Muscle layer of duodenum (tissue), 2 donors: ENCODE results near the gene CPXM1.

ENCODE experiments used
- H3K27ac ChIP-seq: one replicate; pipeline ENCODE4 v1.7.0; 2013; ENCODE audit warnings: mild to moderate bottlenecking, low read length
- H3K27me3 ChIP-seq: one replicate; pipeline ENCODE4 v1.7.0; 2013; ENCODE audit warnings: low read depth, mild to moderate bottlenecking, control low read depth, low read length
- H3K36me3 ChIP-seq, 2 donors: one replicate each; pipeline ENCODE4 v1.7.0; 2013; ENCODE audit warnings: low read length in 2 of 2, control low read depth in 1 of 2, mild to moderate bottlenecking in 1 of 2; ENCODE audit not compliant: insufficient read depth in 2 of 2, control insufficient read depth in 1 of 2
- H3K4me1 ChIP-seq, 2 donors: one replicate each; pipeline ENCODE4 v1.7.0; 2013; ENCODE audit warnings: low read length in 2 of 2, mild to moderate bottlenecking in 2 of 2, control low read depth in 1 of 2, moderate library complexity in 1 of 2; ENCODE audit not compliant: insufficient read depth in 2 of 2, control insufficient read depth in 1 of 2
- H3K4me3 ChIP-seq, 2 donors: one replicate each; pipeline ENCODE4 v1.7.0; 2013; ENCODE audit warnings: low read length in 2 of 2, low read depth in 1 of 2, mild to moderate bottlenecking in 1 of 2
- H3K9me3 ChIP-seq, 2 donors: one replicate each; pipeline ENCODE4 v1.7.0; 2013; ENCODE audit warnings: low read length in 2 of 2, control low read depth in 1 of 2, mild to moderate bottlenecking in 1 of 2; ENCODE audit not compliant: control insufficient read depth in 1 of 2
- donor health status: healthy.

Gene CPXM1

DNA sequence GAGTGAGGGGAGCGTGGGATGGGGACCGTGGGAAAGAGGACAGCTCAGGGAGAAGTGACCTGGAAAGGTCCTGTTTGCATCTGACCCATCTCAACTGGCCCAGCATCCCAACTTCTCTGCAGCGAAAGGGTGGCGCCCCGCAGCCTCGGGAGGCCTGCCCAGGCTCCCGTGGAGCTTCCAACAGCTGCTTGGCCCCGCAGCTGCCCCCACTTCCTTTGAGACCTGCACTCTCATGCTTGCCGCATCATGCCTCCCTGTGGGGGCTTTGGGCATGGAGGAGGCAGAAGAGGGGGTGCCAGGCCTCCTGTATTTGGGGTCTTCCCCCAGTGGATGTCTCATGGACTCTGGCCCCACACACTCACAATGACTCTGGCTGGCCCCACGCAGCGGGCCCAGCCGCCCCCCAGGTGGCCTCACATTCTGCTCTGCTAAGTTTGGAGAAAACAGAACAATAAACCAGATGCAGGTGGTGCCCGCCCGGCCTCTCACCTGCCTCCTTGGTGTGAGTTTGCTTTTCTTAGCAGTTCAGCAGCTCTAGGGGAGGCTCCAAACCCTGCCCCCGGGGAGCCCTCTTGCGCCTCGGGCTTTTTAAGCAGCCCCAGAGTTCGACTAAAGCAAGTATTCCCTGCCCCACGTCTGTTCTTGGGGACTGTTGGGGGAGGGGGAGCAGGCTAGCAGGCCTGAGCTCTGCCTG lies 40.7 kb downstream of the CPXM1 start:
- Histone ChIP-seq H3K27ac (no peak overlapping the region), H3K36me3 (no peaks in the 10 kb centered on the region), H3K27me3 (peaks cover 7% of the 10 kb centered on the region), H3K4me1 (no peaks in the 10 kb centered on the region), H3K4me3 (no peak overlapping the region), H3K9me3 (no peaks in the 10 kb centered on the region)

GRCh38 chr20:2759143-2759542 lies 41.3 kb downstream of the CPXM1 start:
- no peaks in the 10 kb centered on the region for H3K36me3 ChIP-seq
- peaks cover 10% of the 10 kb centered on the region for H3K27me3 ChIP-seq
- no peaks in the 10 kb centered on the region for H3K4me1 ChIP-seq
- H3K4me3 ChIP-seq, result no peak overlapping the region
- H3K9me3 ChIP-seq, result no peaks in the 10 kb centered on the region
- no peak overlapping the region for H3K27ac ChIP-seq

DNA sequence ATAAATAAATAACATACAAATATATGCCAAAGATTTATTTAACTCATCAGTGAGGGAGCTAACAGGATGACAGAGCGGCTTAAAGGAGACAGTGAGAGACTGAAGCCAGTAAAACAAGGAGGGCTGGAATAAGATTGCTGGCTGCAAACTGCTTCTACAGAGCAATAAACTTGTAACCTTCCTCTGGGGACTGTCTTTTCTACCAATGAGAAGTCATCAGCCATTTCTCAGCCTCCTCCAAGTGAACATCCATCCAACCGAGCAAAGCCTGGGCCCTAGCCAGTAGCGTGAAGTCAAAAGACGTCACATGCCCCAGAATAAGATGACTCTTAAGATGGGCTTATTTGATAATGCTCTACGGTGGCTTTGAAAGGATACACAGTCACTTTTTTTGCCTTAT lies 42.5 kb downstream of the CPXM1 start:
- Histone ChIP-seq H3K27me3 (peaks cover 21% of the 10 kb centered on the region), H3K9me3 (no peaks in the 10 kb centered on the region)

GRCh38 chr20:2757001-2757400 lies 43.4 kb downstream of the CPXM1 start:
- no peak overlapping the region for H3K27ac ChIP-seq
- no peaks in the 10 kb centered on the region for H3K9me3 ChIP-seq
- no peak overlapping the region for H3K4me3 ChIP-seq
- no peaks in the 10 kb centered on the region for H3K36me3 ChIP-seq
- peaks cover 3 to 14% of the 10 kb centered on the region in 2 donors for H3K4me1 ChIP-seq
- peaks cover 24% of the 10 kb centered on the region for H3K27me3 ChIP-seq

More for the DNA sequence above, 42.5 kb downstream of the CPXM1 start:
- peaks cover under 1 to 6% of the 10 kb centered on the region in 2 donors for H3K4me1 ChIP-seq
- no peak overlapping the region for H3K27ac ChIP-seq
- H3K4me3 ChIP-seq, result no peak overlapping the region
- H3K36me3 ChIP-seq, result no peaks in the 10 kb centered on the region

GRCh38 chr20:2756056-2756611 lies 44.3 kb downstream of the CPXM1 start:
- H3K36me3 ChIP-seq, result no peaks in the 10 kb centered on the region
- H3K4me3 ChIP-seq, result no peak overlapping the region
- no peaks in the 10 kb centered on the region for H3K9me3 ChIP-seq
- H3K27ac ChIP-seq, result no peak overlapping the region
- H3K27me3 ChIP-seq, result peaks cover 24% of the 10 kb centered on the region
- H3K4me1 ChIP-seq, result peaks cover 3 to 23% of the 10 kb centered on the region in 2 donors

GRCh38 chr20:2755451-2756055 lies 44.9 kb downstream of the CPXM1 start:
- peaks cover 24% of the 10 kb centered on the region for H3K27me3 ChIP-seq
- H3K9me3 ChIP-seq, result no peaks in the 10 kb centered on the region
- no peaks in the 10 kb centered on the region for H3K36me3 ChIP-seq
- no peak overlapping the region for H3K27ac ChIP-seq
- no peak overlapping the region for H3K4me3 ChIP-seq
- peaks cover 3 to 29% of the 10 kb centered on the region in 2 donors for H3K4me1 ChIP-seq

DNA sequence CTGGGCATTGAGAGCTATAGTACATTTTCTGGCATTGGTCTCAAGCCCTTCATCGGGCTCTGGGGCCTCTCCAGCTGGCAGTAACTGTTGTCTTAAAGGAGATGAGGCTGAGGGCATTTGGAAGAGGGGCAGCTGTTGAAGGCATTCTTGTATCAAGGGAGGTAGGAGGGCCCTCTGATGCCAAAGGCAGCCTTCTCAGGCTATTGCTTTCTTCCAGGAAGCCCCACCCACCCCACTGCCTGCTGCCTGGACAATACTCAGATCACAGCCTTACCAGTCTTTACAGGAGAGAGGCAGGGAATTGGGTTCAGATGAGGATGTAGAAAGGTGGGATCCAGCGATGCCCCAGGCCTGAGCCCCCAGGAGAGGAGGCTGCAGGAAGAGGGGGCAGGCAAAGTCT lies 46.0 kb downstream of the CPXM1 start:
- H3K36me3 ChIP-seq, result no peaks in the 10 kb centered on the region
- H3K9me3 ChIP-seq, result no peaks in the 10 kb centered on the region
- H3K27ac ChIP-seq, result no peak overlapping the region
- peaks cover 34% of the 10 kb centered on the region for H3K27me3 ChIP-seq
- no peak overlapping the region for H3K4me3 ChIP-seq
- peaks cover 3 to 29% of the 10 kb centered on the region in 2 donors for H3K4me1 ChIP-seq

- no peak overlapping the region for H3K27ac ChIP-seq
- peaks cover 3 to 29% of the 10 kb centered on the region in 2 donors for H3K4me1 ChIP-seq
- H3K36me3 ChIP-seq, result no peaks in the 10 kb centered on the region
- H3K4me3 ChIP-seq, result no peak overlapping the region
- H3K9me3 ChIP-seq, result no peaks in the 10 kb centered on the region
- H3K27me3 ChIP-seq, result peaks cover 34% of the 10 kb centered on the region
These were observed 46.9 kb downstream of the CPXM1 start for GRCh38 chr20:2753461-2754040.

DNA sequence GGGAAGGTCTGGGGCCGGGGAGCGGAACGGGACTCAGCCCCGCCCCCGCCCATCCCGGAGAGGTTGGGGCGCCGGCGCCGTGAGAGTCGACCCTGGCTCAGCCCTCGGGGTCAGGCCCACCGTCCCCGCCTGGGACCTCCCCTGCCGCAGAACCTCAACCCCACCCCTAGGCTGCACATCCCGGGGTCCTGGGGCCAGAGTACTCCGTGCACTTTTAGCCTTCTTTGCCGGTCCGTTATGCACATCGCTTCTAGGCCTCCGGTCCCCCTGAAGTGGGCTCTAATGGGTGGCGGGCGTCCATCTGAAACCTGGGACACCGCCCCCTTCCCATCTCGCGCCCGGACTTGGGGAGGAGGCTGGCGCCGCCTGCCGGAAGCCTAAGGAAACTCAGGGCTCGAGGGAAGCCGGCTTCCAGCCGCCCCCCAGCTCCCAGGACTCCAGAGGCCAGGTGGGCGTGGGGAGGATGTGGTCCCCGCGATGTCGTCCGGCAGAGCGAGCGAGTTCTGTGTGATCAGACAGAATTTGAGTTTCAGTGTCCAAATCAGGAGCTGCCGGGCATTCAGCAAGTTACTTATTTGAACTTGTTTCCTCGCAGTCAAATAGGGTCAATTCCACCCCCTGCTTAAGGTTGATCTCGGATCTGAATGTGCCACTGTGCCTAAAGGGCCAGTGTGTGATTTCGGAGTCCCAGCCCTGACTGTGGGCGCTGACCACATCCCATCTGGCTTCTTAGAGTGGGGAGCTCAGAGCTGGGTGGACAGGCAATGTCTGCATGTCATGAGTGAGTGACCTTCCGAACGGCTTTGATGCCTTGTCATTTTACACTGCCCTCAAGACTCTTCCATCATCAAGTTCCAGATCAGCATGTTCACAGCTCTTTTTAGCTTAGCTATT lies 47.6 kb downstream of the CPXM1 start:
- Histone ChIP-seq H3K36me3 (no peaks in the 10 kb centered on the region), H3K4me1 (peaks cover 3 to 29% of the 10 kb centered on the region in 2 donors), H3K4me3 (peak overlapping the region in 1 of 2 donors; percentile 59), H3K9me3 (no peaks in the 10 kb centered on the region), H3K27me3 (peaks cover 34% of the 10 kb centered on the region), H3K27ac (no peak overlapping the region)

DNA sequence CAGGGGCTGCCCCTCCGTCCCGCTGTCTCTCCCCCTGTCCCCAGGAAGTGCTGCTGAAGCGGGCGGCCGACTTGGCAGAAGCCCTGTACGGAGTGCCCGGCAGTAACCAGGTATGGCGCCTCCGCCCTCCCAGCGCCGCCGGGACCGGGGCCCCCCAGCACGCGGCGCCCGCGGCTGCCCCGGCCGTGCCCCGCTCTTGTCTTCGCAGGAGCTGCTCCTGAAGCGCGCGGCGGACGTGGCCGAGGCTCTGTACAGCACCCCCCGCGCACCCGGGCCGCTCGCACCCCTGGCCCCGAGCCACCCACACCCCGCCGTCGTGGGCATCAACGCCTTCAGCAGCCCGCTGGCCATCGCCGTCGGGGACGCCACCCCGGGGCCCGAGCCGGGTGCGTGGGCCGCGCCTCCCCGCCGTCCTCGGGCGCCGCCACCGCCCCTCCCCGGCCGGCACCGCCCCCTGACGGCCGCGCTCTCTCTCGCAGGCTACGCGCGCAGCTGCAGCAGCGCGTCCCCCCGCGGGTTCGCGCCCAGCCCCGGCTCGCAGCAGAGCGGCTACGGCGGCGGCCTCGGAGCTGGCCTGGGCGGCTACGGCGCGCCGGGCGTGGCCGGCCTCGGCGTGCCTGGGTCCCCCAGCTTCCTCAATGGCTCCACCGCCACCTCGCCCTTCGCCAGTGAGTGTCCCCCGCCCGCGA lies 48.4 kb downstream of the CPXM1 start:
- H3K4me1 ChIP-seq, result peaks cover 3 to 29% of the 10 kb centered on the region in 2 donors
- H3K9me3 ChIP-seq, result no peaks in the 10 kb centered on the region
- no peak overlapping the region for H3K27ac ChIP-seq
- H3K36me3 ChIP-seq, result no peaks in the 10 kb centered on the region
- H3K4me3 ChIP-seq, result peak overlapping the region in 1 of 2 donors; percentile 59
- H3K27me3 ChIP-seq, result peaks cover 34% of the 10 kb centered on the region
